ENCODE data around the gene EGFLAM. TPM values are rescaled to one million over a fixed set of nuclear protein-coding genes. Genes with fewer than 3 reads are reported as not detected.
"Not testable (repeated sequence)": the region's sequence is repeated elsewhere in the genome, so short reads cannot be mapped to it uniquely, and the experiment has no call there.

The EGFLAM gene
- total RNA-seq, 4 donors from 2014 or later, result 6.6 to 13.6 (median 9.8) TPM

DNA sequence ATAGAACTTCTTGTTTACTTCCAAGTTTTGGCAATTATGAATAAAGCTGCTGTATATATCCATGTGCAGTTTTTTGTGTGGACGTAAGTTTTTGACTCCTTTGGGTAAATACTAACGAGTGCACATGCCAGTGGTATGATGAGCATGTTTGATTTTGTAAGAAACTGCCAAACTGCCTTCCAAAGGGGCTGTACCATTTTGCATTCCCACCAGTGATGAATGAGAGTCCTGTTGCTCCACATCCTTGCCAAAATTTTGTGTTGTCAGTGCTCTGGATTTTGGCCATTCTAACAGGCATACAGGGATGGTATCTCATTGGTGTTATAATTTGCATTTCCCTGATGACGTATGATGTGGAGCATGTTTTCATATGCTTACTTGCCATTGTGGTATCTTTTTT, 73.5 kb downstream of the EGFLAM start:
- Histone ChIP-seq H3K36me3 (no peaks in the 10 kb centered on the region), H3K27me3 (no peaks in the 10 kb centered on the region), H3K4me1 (no peaks in the 10 kb centered on the region), H3K9me3 (no peaks in the 10 kb centered on the region), H3K4me3 (no peak overlapping the region), H3K27ac (replicated peaks in 1 of 4) (no peak overlapping the region)
- WGBS, result 81% methylated on average over 3 of the region's 3 CpGs
- TF ChIP-seq POLR2A (IDR thresholded peaks at IDR 0.05; ENCODE audit: low read depth) (no peak), POLR2AphosphoS5 (IDR thresholded peaks at IDR 0.05) (no peak), EP300 (IDR thresholded peaks at IDR 0.05) (no peak)
- TF ChIP-seq, protein P1, sequence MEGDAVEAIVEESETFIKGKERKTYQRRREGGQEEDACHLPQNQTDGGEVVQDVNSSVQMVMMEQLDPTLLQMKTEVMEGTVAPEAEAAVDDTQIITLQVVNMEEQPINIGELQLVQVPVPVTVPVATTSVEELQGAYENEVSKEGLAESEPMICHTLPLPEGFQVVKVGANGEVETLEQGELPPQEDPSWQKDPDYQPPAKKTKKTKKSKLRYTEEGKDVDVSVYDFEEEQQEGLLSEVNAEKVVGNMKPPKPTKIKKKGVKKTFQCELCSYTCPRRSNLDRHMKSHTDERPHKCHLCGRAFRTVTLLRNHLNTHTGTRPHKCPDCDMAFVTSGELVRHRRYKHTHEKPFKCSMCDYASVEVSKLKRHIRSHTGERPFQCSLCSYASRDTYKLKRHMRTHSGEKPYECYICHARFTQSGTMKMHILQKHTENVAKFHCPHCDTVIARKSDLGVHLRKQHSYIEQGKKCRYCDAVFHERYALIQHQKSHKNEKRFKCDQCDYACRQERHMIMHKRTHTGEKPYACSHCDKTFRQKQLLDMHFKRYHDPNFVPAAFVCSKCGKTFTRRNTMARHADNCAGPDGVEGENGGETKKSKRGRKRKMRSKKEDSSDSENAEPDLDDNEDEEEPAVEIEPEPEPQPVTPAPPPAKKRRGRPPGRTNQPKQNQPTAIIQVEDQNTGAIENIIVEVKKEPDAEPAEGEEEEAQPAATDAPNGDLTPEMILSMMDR (IDR thresholded peaks at IDR 0.05), result no peak
- intact Hi-C loops (cut with DNase I), result no loop called here
- DNase-seq (ENCODE audit: extremely low spot score), result no peak

DNA sequence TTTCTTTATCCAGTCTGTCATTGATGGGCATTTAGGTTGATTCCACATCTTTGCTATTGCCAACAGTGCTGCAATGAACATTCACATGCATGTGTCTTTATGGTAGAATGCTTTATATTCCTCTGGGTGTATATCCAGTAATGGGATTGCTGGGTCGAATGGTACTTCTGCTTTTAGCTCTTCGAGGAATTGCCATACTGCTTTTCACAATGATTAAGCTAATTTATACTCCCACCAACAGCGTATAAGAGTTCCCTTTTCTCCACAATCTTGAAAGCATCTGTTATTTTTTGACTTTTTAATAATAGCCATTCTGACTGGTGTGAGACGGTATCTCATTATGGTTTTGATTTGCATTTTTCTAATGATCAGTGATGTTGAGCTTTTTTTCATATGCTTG, 74.8 kb downstream of the EGFLAM start:
- H3K4me1 ChIP-seq; intact Hi-C loops (cut with DNase I); H3K9me3 ChIP-seq; DNase-seq (ENCODE audit: extremely low spot score); H3K4me3 ChIP-seq; H3K27me3 ChIP-seq; H3K36me3 ChIP-seq; H3K27ac ChIP-seq (replicated peaks in 1 of 4): not testable (repeated sequence)
- 80% methylated on average over 4 of the region's 4 CpGs for WGBS

DNA sequence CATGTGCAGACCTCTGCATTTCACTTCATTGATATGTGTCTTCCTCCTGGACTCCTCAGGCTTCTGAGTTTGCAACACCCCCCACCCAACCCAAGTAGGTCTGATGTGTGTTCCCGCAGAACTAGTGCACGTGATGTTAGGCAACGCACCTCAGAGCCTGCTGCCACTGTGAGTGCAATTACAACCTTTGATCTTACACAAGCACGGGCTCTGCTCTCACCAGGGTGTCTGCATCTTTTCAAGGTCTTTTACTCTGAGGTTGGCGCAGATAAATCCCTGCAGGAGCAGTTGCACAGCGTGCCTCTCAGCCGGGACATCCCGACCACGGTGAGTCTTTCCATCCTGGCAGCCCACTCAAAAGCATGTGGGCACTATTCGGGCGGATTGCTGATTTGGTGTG, 80.1 kb downstream of the EGFLAM start:
- TF ChIP-seq, protein P1 (IDR thresholded peaks at IDR 0.05), result no peak
- no peak for TF ChIP-seq EP300 (IDR thresholded peaks at IDR 0.05)
- no peak for TF ChIP-seq POLR2AphosphoS5 (IDR thresholded peaks at IDR 0.05)
- no peak for TF ChIP-seq POLR2A (IDR thresholded peaks at IDR 0.05; ENCODE audit: low read depth)
- DNase-seq (ENCODE audit: extremely low spot score), result no peak
- H3K9me3 ChIP-seq, result no peaks in the 10 kb centered on the region
- H3K4me3 ChIP-seq, result no peak overlapping the region
- no peak overlapping the region for H3K27ac ChIP-seq (replicated peaks in 1 of 4)
- intact Hi-C loops (cut with DNase I), result no loop called here
- peaks cover 0 to 10% (median 0%) of the 10 kb centered on the region in 4 donors for H3K27me3 ChIP-seq
- no peaks in the 10 kb centered on the region for H3K36me3 ChIP-seq
- 43% methylated on average over 10 of the region's 11 CpGs for WGBS
- no peaks in the 10 kb centered on the region for H3K4me1 ChIP-seq

DNA sequence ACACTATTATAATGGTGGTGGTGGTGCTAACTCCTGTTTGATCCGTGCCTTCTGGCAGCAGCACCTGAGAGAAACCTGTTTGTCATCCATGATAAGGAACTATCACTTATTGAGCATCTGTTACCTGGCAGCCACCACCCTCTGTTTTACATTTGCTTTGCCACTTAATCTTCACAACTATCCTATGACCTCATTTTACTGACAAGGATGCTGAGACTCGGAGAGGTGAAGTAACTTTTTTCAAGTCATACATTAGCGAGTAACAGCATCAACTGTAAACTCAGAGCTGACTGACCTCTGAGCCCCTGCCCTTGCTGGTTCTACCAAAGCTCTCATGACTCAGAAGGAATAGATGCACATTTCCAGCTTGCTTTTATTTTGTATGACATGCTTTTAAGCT, 81.1 kb downstream of the EGFLAM start:
- no peak for DNase-seq (ENCODE audit: extremely low spot score)
- H3K9me3 ChIP-seq, result no peaks in the 10 kb centered on the region
- WGBS, result 37% methylated on average over 3 of the region's 3 CpGs
- H3K27me3 ChIP-seq, result peaks cover 0 to 10% (median 0%) of the 10 kb centered on the region in 4 donors
- no peak overlapping the region for H3K27ac ChIP-seq (replicated peaks in 1 of 4)
- intact Hi-C loops (cut with DNase I), result no loop called here
- no peaks in the 10 kb centered on the region for H3K36me3 ChIP-seq
- no peaks in the 10 kb centered on the region for H3K4me1 ChIP-seq
- H3K4me3 ChIP-seq, result no peak overlapping the region
- TF ChIP-seq POLR2A (IDR thresholded peaks at IDR 0.05; ENCODE audit: low read depth) (no peak), EP300 (IDR thresholded peaks at IDR 0.05) (no peak), POLR2AphosphoS5 (IDR thresholded peaks at IDR 0.05) (no peak)
- TF ChIP-seq, protein P1 (IDR thresholded peaks at IDR 0.05), result no peak

DNA sequence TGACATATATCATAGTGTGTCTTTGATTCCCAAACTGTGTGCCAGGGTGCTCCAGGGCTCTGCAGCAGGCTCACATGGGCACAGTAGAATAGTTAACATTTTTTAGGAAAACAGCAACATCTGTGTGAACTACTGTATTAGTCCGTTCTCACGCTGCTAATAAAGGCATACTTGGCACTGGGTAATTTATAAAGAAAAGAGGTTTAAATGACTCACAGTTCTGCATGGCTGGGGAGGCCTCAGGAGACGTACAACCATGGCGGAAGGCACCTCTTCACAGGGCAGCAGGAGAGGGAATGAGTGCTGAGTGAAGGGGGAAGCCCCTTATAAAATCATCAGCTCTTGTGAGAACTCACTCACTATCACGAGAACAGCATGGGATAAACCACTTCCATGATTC, 82.7 kb downstream of the EGFLAM start:
- Histone ChIP-seq H3K27me3 (peaks cover 0 to 10% (median 0%) of the 10 kb centered on the region in 4 donors), H3K36me3 (no peaks in the 10 kb centered on the region), H3K9me3 (no peaks in the 10 kb centered on the region), H3K4me1 (no peaks in the 10 kb centered on the region), H3K27ac (replicated peaks in 1 of 4) (no peak overlapping the region), H3K4me3 (no peak overlapping the region)
- TF ChIP-seq EP300 (IDR thresholded peaks at IDR 0.05) (no peak), POLR2AphosphoS5 (IDR thresholded peaks at IDR 0.05) (no peak), POLR2A (IDR thresholded peaks at IDR 0.05; ENCODE audit: low read depth) (no peak)
- TF ChIP-seq, protein P1 (IDR thresholded peaks at IDR 0.05), result no peak
- no peak for DNase-seq (ENCODE audit: extremely low spot score)
- intact Hi-C loops (cut with DNase I), result no loop called here
- WGBS, result 75% methylated on average over 5 of the region's 5 CpGs

All from esophagus muscularis mucosa (tissue), 4 donors.